C4-2B (cell line): ENCODE data around the gene CLDN9.

Experiments used
- H3K27ac ChIP-seq: fragments of 450-650 bp; 2 replicates; pipeline ENCODE4 v1.5.1; 2017
- CTCF ChIP-seq: fragments of 450-650 bp; conservative IDR thresholded peaks from 2 replicates; pipeline ENCODE4 v1.5.1; 2017; ENCODE audit warnings: mild to moderate bottlenecking
- ZFX ChIP-seq: fragments of 450-650 bp; IDR thresholded peaks from 2 replicates; pipeline ENCODE4 v1.6.1; 2017

The CLDN9 gene

DNA sequence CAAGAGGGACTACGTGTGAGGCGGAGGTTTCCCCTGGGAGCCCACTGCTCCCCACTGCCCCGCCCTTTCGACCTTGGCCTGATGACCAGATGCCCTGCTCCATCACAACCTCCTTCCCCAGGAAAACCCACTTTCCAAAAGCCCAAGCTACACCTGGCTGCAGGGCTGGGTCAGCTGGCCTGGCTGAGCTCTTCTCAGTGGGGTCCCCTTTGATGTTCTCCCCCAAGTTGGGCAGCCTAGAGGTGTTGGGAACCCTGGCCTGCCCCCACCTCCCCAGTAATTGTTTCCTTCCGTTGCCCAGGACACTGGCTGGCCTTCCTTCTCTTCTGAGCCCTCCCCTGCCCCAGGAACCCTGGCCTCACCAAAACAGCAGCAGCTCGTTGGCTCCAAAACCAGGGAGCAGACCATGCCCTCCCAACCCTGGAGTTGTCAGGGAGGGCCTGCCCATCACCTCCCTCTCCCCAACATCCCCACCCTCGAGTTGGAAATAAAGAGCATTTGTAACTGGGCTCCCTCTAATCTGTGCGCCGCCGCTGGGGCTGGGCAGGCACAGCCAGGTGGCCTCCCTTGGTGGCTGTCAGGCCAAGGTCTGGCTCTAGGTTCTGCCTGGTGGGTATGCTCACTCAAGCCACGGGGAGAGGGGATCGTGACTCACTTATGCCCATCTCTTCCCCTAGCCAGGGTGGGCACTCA is 1.4 kb downstream of the CLDN9 start:
- TF ChIP-seq CTCF (no peak), ZFX (no peak)

DNA sequence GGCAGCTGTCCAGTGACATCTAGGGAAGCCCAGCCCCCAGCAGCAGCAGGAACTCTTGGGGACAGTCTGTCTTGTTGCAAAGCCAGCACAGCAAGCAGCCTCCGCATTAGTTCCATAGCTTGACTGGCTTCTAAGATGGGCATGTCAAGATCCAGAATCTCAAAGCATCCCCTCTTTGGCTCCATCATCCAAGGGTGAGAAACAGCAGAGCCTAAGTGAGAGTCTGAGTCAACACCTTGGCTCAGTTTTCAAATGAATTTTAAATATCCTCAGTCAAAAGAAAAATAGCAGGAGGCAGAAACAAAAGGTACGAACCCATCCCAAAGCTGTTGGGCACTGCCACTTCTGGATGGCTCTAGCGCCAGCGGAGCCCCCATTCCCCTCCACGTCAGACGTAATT is 2.2 kb downstream of the CLDN9 start:
- no peak for TF ChIP-seq CTCF
- no peak for TF ChIP-seq ZFX
- no peak overlapping the region for H3K27ac ChIP-seq

More for the DNA sequence above, 1.4 kb downstream of the CLDN9 start:
- H3K27ac ChIP-seq, result no peak overlapping the region

DNA sequence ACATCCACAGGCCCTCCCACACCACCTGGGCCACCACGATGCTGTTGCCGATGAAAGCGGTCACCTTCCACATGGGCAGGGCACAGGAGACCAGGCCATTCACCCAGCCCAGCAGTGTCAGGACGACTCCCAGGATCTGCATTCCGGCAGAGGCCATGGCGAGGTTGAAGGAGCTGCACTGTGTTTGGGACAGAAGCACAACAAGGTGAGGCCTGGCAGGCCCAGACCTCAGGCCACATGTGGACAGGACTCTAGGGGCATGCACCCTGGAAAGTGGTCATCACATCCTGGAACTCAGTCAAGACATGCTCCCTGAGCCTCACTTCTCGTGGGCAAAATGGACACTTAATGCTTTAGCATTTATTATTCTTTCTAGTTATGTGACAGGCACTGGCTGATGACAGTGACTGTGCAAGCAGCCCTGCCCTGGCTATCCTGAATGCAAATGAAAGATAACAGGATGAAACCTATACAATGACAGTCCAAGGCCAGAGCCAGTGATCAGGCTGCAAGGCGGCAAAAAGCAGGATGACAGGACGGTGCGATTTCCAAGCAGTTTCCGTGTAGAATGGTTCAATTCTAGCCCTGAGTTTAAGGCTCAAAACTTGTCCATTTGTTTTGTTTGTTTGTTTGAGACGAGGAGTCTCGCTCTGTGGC is 3.3 kb downstream of the CLDN9 start:
- no peak overlapping the region for H3K27ac ChIP-seq
- TF ChIP-seq CTCF (no peak), ZFX (no peak)

- no peak overlapping the region for H3K27ac ChIP-seq
Observed at GRCh38 chr16:3017344-3017743, 4.6 kb downstream of the CLDN9 start.

GRCh38 chr16:3017794-3018506 is 5.2 kb downstream of the CLDN9 start, which contains the start of gene CLDN6:
Gene CLDN6, minus strand, starts transcription at chr16:3018183. Its CDS starts 2,162 bp downstream, at chr16:3016021.
- TF ChIP-seq CTCF, result no peak; the same call in 1 of the 2 replicates
- TF ChIP-seq ZFX, result no peak
- no peak within 1 kb of the TSS for H3K27ac ChIP-seq

More at GRCh38 chr16:3017344-3017743, 4.6 kb downstream of the CLDN9 start:
- TF ChIP-seq ZFX (no peak), CTCF (no peak)

DNA sequence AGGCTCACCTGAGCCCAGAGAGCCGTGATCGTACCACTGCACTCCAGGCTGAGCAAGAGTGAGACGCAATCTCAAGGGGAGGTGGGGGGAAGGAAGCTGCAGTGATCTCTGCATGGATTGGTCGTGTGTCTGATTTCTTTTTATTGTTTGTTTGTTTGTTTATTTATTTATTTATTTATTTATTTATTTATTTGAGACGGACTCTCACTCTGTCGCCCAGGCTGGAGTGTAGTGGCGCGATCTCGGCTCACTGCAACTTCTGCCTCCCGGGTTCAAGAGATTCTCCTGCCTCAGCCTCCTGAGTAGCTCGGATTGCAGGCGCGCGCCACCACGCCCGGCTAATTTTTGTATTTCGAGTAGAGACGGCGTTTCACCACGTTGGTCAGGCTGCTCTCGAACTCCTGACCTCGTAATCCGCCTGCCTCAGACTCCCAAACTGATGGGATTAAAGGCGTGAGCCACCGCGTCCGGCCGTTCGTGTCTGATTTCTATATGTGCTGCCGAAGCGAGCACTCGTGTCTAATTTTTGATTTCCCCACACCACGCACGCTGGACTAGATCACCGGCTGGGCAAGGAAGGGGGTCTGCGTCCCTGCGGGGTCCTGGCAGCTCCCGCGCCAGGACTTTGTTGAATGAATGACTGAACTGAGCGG is 7.0 kb downstream of the CLDN9 start:
- H3K27ac ChIP-seq, result peak overlapping the region; percentile 69
- TF ChIP-seq CTCF (no peak), ZFX (no peak)
